Keratinocyte (primary cell): Measurements from ENCODE around the gene ITPA. TPM values are rescaled to one million over a fixed set of nuclear protein-coding genes. Genes with fewer than 3 reads are reported as not detected.

ENCODE experiments used
- DNase-seq: peaks from one replicate; pipeline ENCODE4 v3.0.0-alpha.2; 2011; ENCODE audit warnings: low read depth, missing footprints, low spot score
- FAIRE-seq: peaks from 2 replicates; lab custom pipeline; 2011; peaks lifted over from hg19 to GRCh38; lab: Jason Lieb, UNC
- H2AFZ ChIP-seq: 2 replicates; pipeline ENCODE4 v1.6.0; 2012; ENCODE audit warnings: low read length, control low read depth, inconsistent platforms; ENCODE audit not compliant: control insufficient read depth
- H3K27ac ChIP-seq: 2 replicates; pipeline ENCODE4 v1.5.1; 2011; ENCODE audit warnings: low read length; ENCODE audit not compliant: control insufficient read depth, insufficient read depth
- H3K27me3 ChIP-seq: 3 replicates; pipeline ENCODE4 v1.6.0; 2011; ENCODE audit warnings: low read length; ENCODE audit not compliant: control insufficient read depth, insufficient read depth; ENCODE audit errors: extremely low read depth
- H3K36me3 ChIP-seq, 2 experiments: 2 replicates in 1 of 2; 3 replicates in 1 of 2; pipeline ENCODE4 v1.5.1; 2011; ENCODE audit warnings: low read length in 2 of 2, mild to moderate bottlenecking in 1 of 2; ENCODE audit not compliant: control insufficient read depth in 2 of 2, insufficient read depth in 2 of 2; ENCODE audit errors: extremely low read depth in 1 of 2
- H3K4me1 ChIP-seq: 3 replicates; pipeline ENCODE4 v1.5.1; 2011; ENCODE audit warnings: low read length; ENCODE audit not compliant: control insufficient read depth, insufficient read depth; ENCODE audit errors: extremely low read depth
- H3K4me2 ChIP-seq: 3 replicates; pipeline ENCODE4 v1.6.0; 2011; ENCODE audit warnings: low read depth, low read length; ENCODE audit not compliant: control insufficient read depth, insufficient read depth; ENCODE audit errors: extremely low read depth
- H3K4me3 ChIP-seq, 3 experiments: fragments of 200-600 bp in 1 of 3; sonication (generic) in 1 of 3; 2 replicates in 2 of 3; 3 replicates in 1 of 3; pipeline ENCODE4 v1.5.1; 2011 to 2016; ENCODE audit warnings: low read length in 3 of 3, mild to moderate bottlenecking in 3 of 3, control low read depth in 2 of 3, inconsistent platforms in 1 of 3, low read depth in 1 of 3, mixed read lengths in 1 of 3, mixed run types in 1 of 3, moderate library complexity in 1 of 3; ENCODE audit not compliant: control insufficient read depth in 2 of 3, insufficient read depth in 2 of 3; ENCODE audit errors: extremely low read depth in 1 of 3
- H3K79me2 ChIP-seq: 2 replicates; pipeline ENCODE4 v1.6.0; 2012; ENCODE audit warnings: low read length; ENCODE audit not compliant: control insufficient read depth, insufficient read depth
- H3K9ac ChIP-seq: 3 replicates; pipeline ENCODE4 v1.6.0; 2011; ENCODE audit warnings: low read length; ENCODE audit not compliant: control insufficient read depth, insufficient read depth; ENCODE audit errors: extremely low read depth
- H3K9me1 ChIP-seq: 3 replicates; pipeline ENCODE4 v1.6.0; 2011; ENCODE audit warnings: low read length; ENCODE audit not compliant: control insufficient read depth, insufficient read depth; ENCODE audit errors: extremely low read depth
- H3K9me3 ChIP-seq: 2 replicates; pipeline ENCODE4 v1.5.1; 2012; ENCODE audit warnings: low read depth, low read length; ENCODE audit not compliant: control insufficient read depth
- H4K20me1 ChIP-seq: 3 replicates; pipeline ENCODE4 v1.6.0; 2011; ENCODE audit warnings: low read length; ENCODE audit not compliant: control insufficient read depth, insufficient read depth; ENCODE audit errors: extremely low read depth
- EZH2 ChIP-seq: IDR thresholded peaks from one replicate; pipeline ENCODE4 v1.6.1; 2012; ENCODE audit warnings: inconsistent platforms, mild to moderate bottlenecking, low read length, moderate library complexity
- dilution Hi-C: fragments of 300-500 bp; cut with MboI; formaldehyde crosslinking; loops from one replicate; pipeline ENCODE4 v1.7.0; 2020; ENCODE audit warnings: low sequenced_read_pairs; ENCODE audit not compliant: extremely low pct_ligation_motif_present
- polyA plus RNA-seq, 5 experiments: library from polyadenylated mRNA; depleted of rRNA in 3 of 5; stranded (reverse) in 3 of 5; stranded (forward) in 1 of 5; unstranded in 1 of 5; fragments of >200 nt; gene quantifications; 1 replicate in 1 of 5; 2 replicates in 3 of 5; 3 replicates in 1 of 5; pipeline versions ENCODE4 v1.2.1 to v1.2.3, GENCODE V29; 2011 to 2012; ENCODE audit warnings: missing spikeins in 2 of 5, low read depth in 1 of 5, low replicate concordance in 1 of 5
- TF ChIP-seq, protein P1 (sequence below), 3 experiments: IDR thresholded peaks in 1 of 3; conservative IDR thresholded peaks in 1 of 3; optimal IDR thresholded peaks in 1 of 3; 2 replicates in 2 of 3; 3 replicates in 1 of 3; pipeline versions ENCODE3 to v1.5.1; 2011; ENCODE audit warnings: low read length in 3 of 3, mild to moderate bottlenecking in 3 of 3, moderate library complexity in 2 of 3, control low read depth in 1 of 3, inconsistent platforms in 1 of 3; ENCODE audit not compliant: insufficient read depth in 2 of 3; ENCODE audit errors: extremely low read depth in 1 of 3

ITPA gene
- polyA plus RNA-seq, 1 donor (not counting 4 experiments of a cell fraction or from before 2014, with no cell fraction given) = 40.5 TPM

GRCh38 chr20:3242172-3242692 lies 32.9 kb downstream of the ITPA start:
- no peak overlapping the region for H3K27ac ChIP-seq
- no peak overlapping the region for H3K9ac ChIP-seq
- peaks cover 0 to 2% of the 10 kb centered on the region in 2 experiments for H3K36me3 ChIP-seq
- TF ChIP-seq EZH2 = no peak
- TF ChIP-seq, protein P1, sequence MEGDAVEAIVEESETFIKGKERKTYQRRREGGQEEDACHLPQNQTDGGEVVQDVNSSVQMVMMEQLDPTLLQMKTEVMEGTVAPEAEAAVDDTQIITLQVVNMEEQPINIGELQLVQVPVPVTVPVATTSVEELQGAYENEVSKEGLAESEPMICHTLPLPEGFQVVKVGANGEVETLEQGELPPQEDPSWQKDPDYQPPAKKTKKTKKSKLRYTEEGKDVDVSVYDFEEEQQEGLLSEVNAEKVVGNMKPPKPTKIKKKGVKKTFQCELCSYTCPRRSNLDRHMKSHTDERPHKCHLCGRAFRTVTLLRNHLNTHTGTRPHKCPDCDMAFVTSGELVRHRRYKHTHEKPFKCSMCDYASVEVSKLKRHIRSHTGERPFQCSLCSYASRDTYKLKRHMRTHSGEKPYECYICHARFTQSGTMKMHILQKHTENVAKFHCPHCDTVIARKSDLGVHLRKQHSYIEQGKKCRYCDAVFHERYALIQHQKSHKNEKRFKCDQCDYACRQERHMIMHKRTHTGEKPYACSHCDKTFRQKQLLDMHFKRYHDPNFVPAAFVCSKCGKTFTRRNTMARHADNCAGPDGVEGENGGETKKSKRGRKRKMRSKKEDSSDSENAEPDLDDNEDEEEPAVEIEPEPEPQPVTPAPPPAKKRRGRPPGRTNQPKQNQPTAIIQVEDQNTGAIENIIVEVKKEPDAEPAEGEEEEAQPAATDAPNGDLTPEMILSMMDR (optimal IDR thresholded peaks at IDR 0.05 in 1 of 3, IDR thresholded peaks at IDR 0.05 in 1 of 3, conservative IDR thresholded peaks at IDR 0.05 in 1 of 3; ENCODE audit: extremely low read depth in 1 of 3, insufficient read depth in 2 of 3, low read length in 3 of 3) = no peak
- H3K4me3 ChIP-seq = no peak overlapping the region
- H3K9me1 ChIP-seq = no peaks in the 10 kb centered on the region
- no peaks in the 10 kb centered on the region for H3K27me3 ChIP-seq
- no peak for DNase-seq
- dilution Hi-C loops = no loop called here
- H3K4me2 ChIP-seq = no peak overlapping the region
- no peaks in the 10 kb centered on the region for H3K9me3 ChIP-seq
- no peak overlapping the region for H2AFZ ChIP-seq
- no peak for FAIRE-seq
- peaks cover 9% of the 10 kb centered on the region for H3K4me1 ChIP-seq
- no peaks in the 10 kb centered on the region for H4K20me1 ChIP-seq
- H3K79me2 ChIP-seq = no peaks in the 10 kb centered on the region

GRCh38 chr20:3243718-3244358 lies 34.5 kb downstream of the ITPA start:
- FAIRE-seq = no peak
- H3K4me1 ChIP-seq = peaks cover 7% of the 10 kb centered on the region
- H3K9ac ChIP-seq = no peak overlapping the region
- no peaks in the 10 kb centered on the region for H4K20me1 ChIP-seq
- H3K9me3 ChIP-seq = no peaks in the 10 kb centered on the region
- H3K4me2 ChIP-seq = no peak overlapping the region
- no peaks in the 10 kb centered on the region for H3K9me1 ChIP-seq
- H3K27me3 ChIP-seq = no peaks in the 10 kb centered on the region
- DNase-seq = no peak
- TF ChIP-seq EZH2 = no peak
- TF ChIP-seq, protein P1 (optimal IDR thresholded peaks at IDR 0.05 in 1 of 3, IDR thresholded peaks at IDR 0.05 in 1 of 3, conservative IDR thresholded peaks at IDR 0.05 in 1 of 3; ENCODE audit: extremely low read depth in 1 of 3, insufficient read depth in 2 of 3, low read length in 3 of 3) = no peak
- no peak overlapping the region for H3K4me3 ChIP-seq
- H3K27ac ChIP-seq = no peak overlapping the region
- H3K79me2 ChIP-seq = no peaks in the 10 kb centered on the region
- peaks cover 0 to 2% of the 10 kb centered on the region in 2 experiments for H3K36me3 ChIP-seq
- dilution Hi-C loops = no loop called here
- no peak overlapping the region for H2AFZ ChIP-seq
